GM10248 (cell line): ENCODE measurements around the gene ALCAM.
A peak's percentile ranks its signal among the peaks of the same experiment; 100 is the strongest.

Experiments
- CTCF ChIA-PET: fragments of 300-600 bp; sonication (Branson Sonifier 250); formaldehyde crosslinking; extraction: SDS; loops from one replicate; lab custom pipeline; 2021; ENCODE audit warnings: antibody characterized with exemption; lab: Yijun Ruan, JAX
- POLR2A ChIA-PET: fragments of 350-650 bp; sonication (Branson Sonifier 250); formaldehyde crosslinking; extraction: SDS; loops from one replicate; lab custom pipeline; 2020; ENCODE audit warnings: antibody characterized with exemption; lab: Yijun Ruan, JAX
- DNase-seq: peaks from one replicate; pipeline ENCODE4 v3.0.0; 2012; ENCODE audit errors: extremely low spot score
- TF ChIP-seq, protein P1 (sequence below): IDR thresholded peaks from 2 replicates; pipeline ENCODE4 v1.5.1; 2012; ENCODE audit warnings: mild to moderate bottlenecking, low read depth; ENCODE audit errors: extremely low read depth, missing control alignments, control extremely low read depth

ALCAM gene

DNA sequence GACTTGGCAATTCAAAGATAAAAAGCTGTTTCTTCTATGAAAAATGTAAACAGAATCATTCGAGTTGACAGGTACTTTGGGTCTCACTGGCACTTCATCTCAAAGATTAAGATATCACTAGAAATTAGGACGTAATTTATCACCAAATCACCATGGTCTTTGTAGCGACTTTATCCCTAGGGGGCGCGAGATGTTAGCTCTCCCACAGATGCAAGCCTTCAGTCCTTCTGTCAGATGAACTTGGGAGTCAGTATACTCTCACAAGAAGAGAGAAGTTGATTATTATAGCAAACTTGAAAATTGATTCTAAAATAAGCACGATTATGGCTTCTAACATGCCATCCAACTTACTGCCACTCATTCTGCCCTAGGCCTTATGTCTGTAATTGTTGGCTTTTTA is 150.3 kb downstream of the ALCAM start:
- ChIA-PET CTCF (interaction anchor here (0.9 to 5.2 kb wide), 6 partner anchors 10 to 1244 kb away, joined by 3 to 50 read pairs (median 4); no protein-coding TSS in a partner anchor), POLR2A (no interaction called here)
- DNase-seq: no peak
- TF ChIP-seq, protein P1, sequence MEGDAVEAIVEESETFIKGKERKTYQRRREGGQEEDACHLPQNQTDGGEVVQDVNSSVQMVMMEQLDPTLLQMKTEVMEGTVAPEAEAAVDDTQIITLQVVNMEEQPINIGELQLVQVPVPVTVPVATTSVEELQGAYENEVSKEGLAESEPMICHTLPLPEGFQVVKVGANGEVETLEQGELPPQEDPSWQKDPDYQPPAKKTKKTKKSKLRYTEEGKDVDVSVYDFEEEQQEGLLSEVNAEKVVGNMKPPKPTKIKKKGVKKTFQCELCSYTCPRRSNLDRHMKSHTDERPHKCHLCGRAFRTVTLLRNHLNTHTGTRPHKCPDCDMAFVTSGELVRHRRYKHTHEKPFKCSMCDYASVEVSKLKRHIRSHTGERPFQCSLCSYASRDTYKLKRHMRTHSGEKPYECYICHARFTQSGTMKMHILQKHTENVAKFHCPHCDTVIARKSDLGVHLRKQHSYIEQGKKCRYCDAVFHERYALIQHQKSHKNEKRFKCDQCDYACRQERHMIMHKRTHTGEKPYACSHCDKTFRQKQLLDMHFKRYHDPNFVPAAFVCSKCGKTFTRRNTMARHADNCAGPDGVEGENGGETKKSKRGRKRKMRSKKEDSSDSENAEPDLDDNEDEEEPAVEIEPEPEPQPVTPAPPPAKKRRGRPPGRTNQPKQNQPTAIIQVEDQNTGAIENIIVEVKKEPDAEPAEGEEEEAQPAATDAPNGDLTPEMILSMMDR: no peak

GRCh38 chr3:105518203-105518602 is 151.5 kb downstream of the ALCAM start:
- DNase-seq: no peak
- TF ChIP-seq, protein P1: no peak
- CTCF ChIA-PET: interaction anchor here (0.8 to 5.2 kb wide), 15 partner anchors 9 to 1416 kb away, joined by 3 to 50 read pairs (median 3); no protein-coding TSS in a partner anchor
- POLR2A ChIA-PET: no interaction called here

DNA sequence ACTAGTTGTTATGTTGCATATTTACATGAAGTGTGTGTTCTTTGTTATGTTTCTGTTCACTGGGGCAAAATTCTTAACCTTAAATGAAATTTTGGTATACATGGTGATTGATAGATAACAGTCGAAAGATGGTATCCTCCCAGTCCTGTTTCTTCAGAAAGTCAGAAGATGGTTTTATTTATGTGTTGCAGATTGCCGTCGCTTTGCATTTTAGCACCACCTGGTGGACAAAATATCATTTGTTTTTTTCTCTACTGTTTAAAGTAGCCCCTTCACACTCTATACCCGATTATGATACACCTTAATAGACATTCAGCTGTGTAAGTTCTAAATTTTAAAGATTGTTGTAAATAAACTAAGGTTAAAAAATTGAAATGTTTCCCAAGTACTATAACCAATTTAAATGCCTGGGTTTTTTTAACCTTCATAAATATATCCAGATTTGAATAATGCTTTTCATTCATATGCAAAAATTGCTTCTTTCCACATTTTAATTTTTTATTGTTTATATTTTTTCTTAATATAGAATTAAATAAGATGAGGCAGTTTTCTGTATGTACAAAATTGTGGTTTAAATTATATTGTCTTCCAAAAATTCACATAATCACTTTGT is 152.2 kb downstream of the ALCAM start:
- TF ChIP-seq, protein P1: peak; percentile 50
- ChIA-PET CTCF (interaction anchor here (1.2 to 5.2 kb wide), 10 partner anchors 8 to 1417 kb away, joined by 3 to 50 read pairs (median 4); no protein-coding TSS in a partner anchor), POLR2A (no interaction called here)
- DNase-seq: peak; percentile 45

- no peak for DNase-seq
- TF ChIP-seq, protein P1: no peak
- POLR2A ChIA-PET: no interaction called here
- CTCF ChIA-PET: interaction anchor here (1.7 kb wide), 1 partner anchor 16 kb away, joined by 5 read pairs; no protein-coding TSS in a partner anchor
These were observed 155.1 kb downstream of the ALCAM start for GRCh38 chr3:105521770-105522169.

DNA sequence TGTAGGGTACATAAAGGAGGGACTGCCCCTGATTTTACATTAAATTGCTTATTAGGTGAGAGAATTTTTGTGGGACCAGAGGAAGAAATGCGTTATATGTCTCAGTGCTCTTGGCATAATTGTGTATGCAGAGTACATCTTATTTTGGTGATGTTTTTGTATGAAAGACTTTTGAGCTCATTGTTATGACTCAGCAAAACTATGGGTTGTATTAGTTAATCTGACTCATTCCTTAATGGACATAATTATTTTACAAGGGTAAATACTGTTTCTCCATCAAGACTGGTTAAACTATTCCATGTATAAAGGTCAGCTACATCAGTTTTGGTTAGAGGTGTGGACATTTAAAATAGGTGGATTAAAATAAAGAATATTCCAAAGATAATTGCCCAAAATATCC is 156.8 kb downstream of the ALCAM start:
- ChIA-PET POLR2A (no interaction called here), CTCF (interaction anchor here (1.5 to 1.7 kb wide), 2 partner anchors 14 to 18 kb away, joined by 3 to 5 read pairs; no protein-coding TSS in a partner anchor)
- DNase-seq: no peak
- TF ChIP-seq, protein P1: no peak

- no peak for DNase-seq
- TF ChIP-seq, protein P1: no peak
- CTCF ChIA-PET: interaction anchor here (1.6 to 4.3 kb wide), 2 partner anchors 8 to 16 kb away, joined by 5 to 45 read pairs; no protein-coding TSS in a partner anchor
- POLR2A ChIA-PET: no interaction called here
These were observed 158.8 kb downstream of the ALCAM start for GRCh38 chr3:105525531-105525930.
